Stimulated activated CD4-positive, alpha-beta T cell treated with anti-CD3 and anti-CD28 coated beads, Interleukin-1b, Interleukin-23, amount 100 ng/mL, for 4 hours (primary cell): ENCODE results near the gene TRAF2.
A peak's percentile ranks its signal among the peaks of the same experiment; 100 is the strongest.

Source experiments
- DNase-seq, 2 donors: peaks; one replicate each; pipeline ENCODE4 v3.0.0-alpha.2; 2020; ENCODE audit warnings: low read depth in 2 of 2

The TRAF2 gene

GRCh38 chr9:136949817-136950655, 63.7 kb downstream of the TRAF2 start:
- peak; percentile 93 to 95 for DNase-seq

GRCh38 chr9:136950656-136951276, 64.5 kb downstream of the TRAF2 start:
- DNase-seq, result no peak

- no peak for DNase-seq
Observed at GRCh38 chr9:136951541-136952320, 65.4 kb downstream of the TRAF2 start, which contains the start of gene LCN12. Gene LCN12 (plus strand): TSS chr9:136952273. CDS start chr9:136952328, 55 bp downstream.

- DNase-seq, result no peak
Observed at GRCh38 chr9:136952321-136952850, 66.1 kb downstream of the TRAF2 start.

- DNase-seq, result no peak
Observed at GRCh38 chr9:136952876-136953770, 66.8 kb downstream of the TRAF2 start.

GRCh38 chr9:136953771-136954269, 67.5 kb downstream of the TRAF2 start:
- no peak for DNase-seq

GRCh38 chr9:136954270-136955083, 68.2 kb downstream of the TRAF2 start:
- no peak for DNase-seq

- no peak for DNase-seq
Observed at GRCh38 chr9:136955202-136955942, 69.1 kb downstream of the TRAF2 start.

GRCh38 chr9:136955943-136956335, 69.6 kb downstream of the TRAF2 start:
- no peak for DNase-seq

GRCh38 chr9:136956604-136957003, 70.3 kb downstream of the TRAF2 start:
- no peak for DNase-seq

GRCh38 chr9:136957461-136957860, 71.1 kb downstream of the TRAF2 start:
- no peak for DNase-seq

- no peak for DNase-seq
Observed at GRCh38 chr9:136957901-136958300, 71.6 kb downstream of the TRAF2 start.

GRCh38 chr9:136958473-136958872, 72.2 kb downstream of the TRAF2 start:
- no peak for DNase-seq

- DNase-seq, result no peak
Observed at GRCh38 chr9:136958898-136959850, 72.9 kb downstream of the TRAF2 start.

GRCh38 chr9:136960212-136960937, 74.1 kb downstream of the TRAF2 start:
- DNase-seq, result no peak

- DNase-seq, result no peak
Observed at GRCh38 chr9:136960938-136961275, 74.6 kb downstream of the TRAF2 start.

- no peak for DNase-seq
Observed at GRCh38 chr9:136961279-136962065, 75.2 kb downstream of the TRAF2 start.
